ENCODE measurements around the gene MAML2. TPM values are rescaled to one million over a fixed set of nuclear protein-coding genes. Genes with fewer than 3 reads are reported as not detected.

The MAML2 gene
- total RNA-seq, 2 experiments from 2014 or later: 0.15 to 1.0 TPM

- Histone ChIP-seq H3K27ac (ENCODE audit: low read depth, low read length, poor library complexity, severe bottlenecking) (no peak overlapping the region), H3K9me3 (ENCODE audit: low read length) (no peaks in the 10 kb centered on the region), H3K4me2 (ENCODE audit: low read length) (no peak overlapping the region), H2AFZ (ENCODE audit: low read length) (no peak overlapping the region), H3K79me2 (ENCODE audit: insufficient read depth, low read depth, low read length) (no peaks in the 10 kb centered on the region), H3K4me3 (ENCODE audit: low read depth, low read length, poor library complexity, severe bottlenecking) (no peak overlapping the region), H3K36me3 (ENCODE audit: insufficient read depth, low read length) (no peaks in the 10 kb centered on the region), H3K4me1 (ENCODE audit: insufficient read depth, low read length, poor library complexity, severe bottlenecking) (no peaks in the 10 kb centered on the region), H3K9me2 (ENCODE audit: insufficient read depth, low read length) (no peaks in the 10 kb centered on the region), H4K20me1 (ENCODE audit: insufficient read depth, low read length) (no peaks in the 10 kb centered on the region)
- POLR2A ChIA-PET: interaction anchor here (0.8 to 0.9 kb wide), 2 partner anchors 8 to 11 kb away, joined by 4 to 12 read pairs; no protein-coding TSS in a partner anchor
- CTCF ChIA-PET (ENCODE audit: unreplicated experiment): no interaction called here
- no TSS peak for BruUV-seq (replicated peaks)
- no peak for TF ChIP-seq CTCF (conservative IDR thresholded peaks at IDR 0.05; ENCODE audit: low read length)
- TF ChIP-seq EZH2phosphoT487 (IDR thresholded peaks at IDR 0.05; ENCODE audit: borderline replicate concordance, low read depth, low read length): no peak
- intact Hi-C loops (cut with micrococcal nuclease; ENCODE audit: unreplicated experiment): no loop called here
- no peak for DNase-seq (ENCODE audit: low spot score)
These were observed 192.4 kb downstream of the MAML2 start for GRCh38 chr11:96150609-96151008.

- Histone ChIP-seq H2AFZ (ENCODE audit: low read length) (no peak overlapping the region), H3K4me2 (ENCODE audit: low read length) (no peak overlapping the region), H3K9me2 (ENCODE audit: insufficient read depth, low read length) (no peaks in the 10 kb centered on the region), H3K4me1 (ENCODE audit: insufficient read depth, low read length, poor library complexity, severe bottlenecking) (no peaks in the 10 kb centered on the region), H3K79me2 (ENCODE audit: insufficient read depth, low read depth, low read length) (no peaks in the 10 kb centered on the region), H3K27ac (ENCODE audit: low read depth, low read length, poor library complexity, severe bottlenecking) (no peak overlapping the region), H3K36me3 (ENCODE audit: insufficient read depth, low read length) (no peaks in the 10 kb centered on the region), H4K20me1 (ENCODE audit: insufficient read depth, low read length) (no peaks in the 10 kb centered on the region), H3K4me3 (ENCODE audit: low read depth, low read length, poor library complexity, severe bottlenecking) (no peak overlapping the region), H3K9me3 (ENCODE audit: low read length) (no peaks in the 10 kb centered on the region)
- BruUV-seq (replicated peaks): no TSS peak
- ChIA-PET CTCF (ENCODE audit: unreplicated experiment) (no interaction called here), POLR2A (interaction anchor here (0.5 to 0.6 kb wide), 2 partner anchors 101 to 150 kb away, joined by 3 to 4 read pairs; no protein-coding TSS in a partner anchor)
- intact Hi-C loops (cut with micrococcal nuclease; ENCODE audit: unreplicated experiment): no loop called here
- no peak for DNase-seq (ENCODE audit: low spot score)
- TF ChIP-seq EZH2phosphoT487 (IDR thresholded peaks at IDR 0.05; ENCODE audit: borderline replicate concordance, low read depth, low read length): no peak
- no peak for TF ChIP-seq CTCF (conservative IDR thresholded peaks at IDR 0.05; ENCODE audit: low read length)
These were observed 193.0 kb downstream of the MAML2 start for GRCh38 chr11:96149743-96150555.

- CTCF ChIA-PET (ENCODE audit: unreplicated experiment): no interaction called here
- DNase-seq (ENCODE audit: low spot score): no peak
These were observed 195.0 kb downstream of the MAML2 start for GRCh38 chr11:96147906-96148486.

More at GRCh38 chr11:96147906-96148486, 195.0 kb downstream of the MAML2 start:
- no TSS peak for BruUV-seq (replicated peaks)
- H3K27ac ChIP-seq (ENCODE audit: low read depth, low read length, poor library complexity, severe bottlenecking): no peak overlapping the region
- no peaks in the 10 kb centered on the region for H3K4me1 ChIP-seq (ENCODE audit: insufficient read depth, low read length, poor library complexity, severe bottlenecking)
- H2AFZ ChIP-seq (ENCODE audit: low read length): no peak overlapping the region
- H3K36me3 ChIP-seq (ENCODE audit: insufficient read depth, low read length): no peaks in the 10 kb centered on the region
- no peaks in the 10 kb centered on the region for H3K9me2 ChIP-seq (ENCODE audit: insufficient read depth, low read length)
- no peaks in the 10 kb centered on the region for H3K79me2 ChIP-seq (ENCODE audit: insufficient read depth, low read depth, low read length)
- POLR2A ChIA-PET: interaction anchor here (0.6 kb wide), 1 partner anchor 195 kb away, joined by 3 read pairs; the partner anchor contains the start of gene MAML2
- no peak overlapping the region for H3K4me3 ChIP-seq (ENCODE audit: low read depth, low read length, poor library complexity, severe bottlenecking)
- H3K9me3 ChIP-seq (ENCODE audit: low read length): no peaks in the 10 kb centered on the region
- TF ChIP-seq EZH2phosphoT487 (IDR thresholded peaks at IDR 0.05; ENCODE audit: borderline replicate concordance, low read depth, low read length): no peak
- no peak for TF ChIP-seq CTCF (conservative IDR thresholded peaks at IDR 0.05; ENCODE audit: low read length)
- intact Hi-C loops (cut with micrococcal nuclease; ENCODE audit: unreplicated experiment): no loop called here
- no peaks in the 10 kb centered on the region for H4K20me1 ChIP-seq (ENCODE audit: insufficient read depth, low read length)
- H3K4me2 ChIP-seq (ENCODE audit: low read length): no peak overlapping the region
